ENCODE data around the gene APEH. TPM values are rescaled to one million over a fixed set of nuclear protein-coding genes. Genes with fewer than 3 reads are reported as not detected.
"Not testable (repeated sequence)": the region's sequence is repeated elsewhere in the genome, so short reads cannot be mapped to it uniquely, and the experiment has no call there.

APEH gene
- total and polyA plus RNA-seq, 2 of the 13 experiments (the other 11 are each of a cell fraction or from before 2014, with no cell fraction given), result 116 to 130 TPM

GRCh38 chr3:49684453-49684852, 10.3 kb downstream of the APEH start (continued):
- peak; percentile 45 for TF ChIP-seq PAXIP1 (CRISPR knock-in tag; conservative IDR thresholded peaks at IDR 0.05)
- 0 out of 2 replicates have a peak, but pooled peaks have one; percentile 27 for TF ChIP-seq RARA (CRISPR knock-in tag; IDR thresholded peaks at IDR 0.05)
- not testable (repeated sequence) for TF ChIP-seq NR2F6 (IDR thresholded peaks at IDR 0.05)
- TF ChIP-seq NR2F6 (CRISPR knock-in tag; IDR thresholded peaks at IDR 0.05), result peak; percentile 19; the same call in 1 of the 2 replicates
- peak; percentile 53 for TF ChIP-seq RXRA (CRISPR knock-in tag; IDR thresholded peaks at IDR 0.05)
- TF ChIP-seq THRA (CRISPR knock-in tag; IDR thresholded peaks at IDR 0.05; ENCODE audit: borderline replicate concordance), result peak; percentile 45; the same call in 1 of the 2 replicates
- TF ChIP-seq ZFX (CRISPR knock-in tag; IDR thresholded peaks at IDR 0.05; ENCODE audit: low read depth), result 0 out of 2 replicates have a peak, but pooled peaks have one; percentile 18
- peak; percentile 20; the same call in 1 of the 2 replicates for TF ChIP-seq MED1 (CRISPR knock-in tag; IDR thresholded peaks at IDR 0.05)
- TF ChIP-seq CTCF (CRISPR knock-in tag; IDR thresholded peaks at IDR 0.05), result peak; percentile 50

GRCh38 chr3:49685103-49685502, 11.0 kb downstream of the APEH start:
- H3K4me1 ChIP-seq (ENCODE audit: insufficient read depth, low read length), result peaks cover 38% of the 10 kb centered on the region
- H3K27me3 ChIP-seq (ENCODE audit: control insufficient read depth in 1 of 2, insufficient read depth in 2 of 2, low read length in 2 of 2); H3K4me2 ChIP-seq (ENCODE audit: low read depth, low read length); H3K9me3 ChIP-seq (ENCODE audit: low read length); DNase-seq (ENCODE audit: low spot score); intact Hi-C loops (cut with micrococcal nuclease; ENCODE audit: unreplicated experiment); FAIRE-seq; in situ Hi-C loops (cut with HindIII; ENCODE audit: extremely low pct_ligation_motif_present, low pct_unique_long_range_greater_than_20kb); H4K20me1 ChIP-seq (ENCODE audit: insufficient read depth, low read length); H2AFZ ChIP-seq (ENCODE audit: low read length); H3K4me3 ChIP-seq (replicated peaks in 1 of 3; ENCODE audit: insufficient read depth in 1 of 3, low read depth in 2 of 3, low read length in 3 of 3); H3K9ac ChIP-seq (ENCODE audit: insufficient read depth, low read depth, low read length); POLR2A ChIA-PET; CTCF ChIA-PET (ENCODE audit: low intra/inter-chr PET ratio, low total read pairs); ATAC-seq; BruUV-seq (replicated peaks): not testable (repeated sequence)
- H3K79me2 ChIP-seq (ENCODE audit: insufficient read depth, low read length), result peaks cover 20% of the 10 kb centered on the region
- peak overlapping the region; percentile 67 for H3K27ac ChIP-seq (ENCODE audit: extremely low read length, insufficient read depth, low read length)
- 100% methylated on average over 10 of the region's 10 CpGs for WGBS (ENCODE audit: low lambda C conversion rate)
- peaks cover 22 to 37% of the 10 kb centered on the region in 2 experiments for H3K36me3 ChIP-seq (replicated peaks in 1 of 2; ENCODE audit: control insufficient read depth in 1 of 2, insufficient read depth in 2 of 2, low read length in 2 of 2)
